Gastroesophageal sphincter (tissue), 4 donors: ENCODE results near the gene ADGRE3. TPM values are rescaled to one million over a fixed set of nuclear protein-coding genes. Genes with fewer than 3 reads are reported as not detected.
"Not testable (repeated sequence)": the region's sequence is repeated elsewhere in the genome, so short reads cannot be mapped to it uniquely, and the experiment has no call there.

Experiments used
- ATAC-seq: fragments of 150-250 bp; one replicate; pipeline ENCODE4 v1.9.1; 2016; ENCODE audit warnings: mild to moderate bottlenecking, moderate library complexity
- H3K27ac ChIP-seq, 4 donors: fragments of 200-600 bp; sonication (generic) in 3 of 4; 1 replicate in 3 of 4; 2 replicates in 1 of 4; pipeline ENCODE4 v1.5.1; 2016 to 2019
- H3K27me3 ChIP-seq: fragments of 200-600 bp; sonication (generic); one replicate; pipeline ENCODE4 v1.5.1; 2019
- H3K36me3 ChIP-seq, 2 donors: fragments of 200-600 bp; sonication (generic); one replicate each; pipeline ENCODE4 v1.5.1; 2019; ENCODE audit warnings: control low read depth in 1 of 2
- H3K4me1 ChIP-seq, 3 donors: fragments of 200-600 bp; sonication (generic); 1 replicate in 2 of 3; 2 replicates in 1 of 3; pipeline ENCODE4 v1.5.1; 2016 to 2019; ENCODE audit warnings: control low read depth in 2 of 3
- H3K4me3 ChIP-seq, 2 donors: fragments of 200-600 bp; sonication (generic); one replicate each; pipeline ENCODE4 v1.5.1; 2019; ENCODE audit warnings: mild to moderate bottlenecking in 1 of 2, moderate library complexity in 1 of 2
- H3K9me3 ChIP-seq, 3 donors: fragments of 200-600 bp; sonication (generic); one replicate each; pipeline ENCODE4 v1.5.1; 2017 to 2019; ENCODE audit warnings: control low read depth in 2 of 3
- CTCF ChIP-seq, 4 experiments: fragments of 200-600 bp in 2 of 4; fragments of 450-650 bp in 2 of 4; sonication (generic) in 1 of 4; IDR thresholded peaks; one replicate each; pipeline ENCODE4 v1.5.1; 2017 to 2019; ENCODE audit warnings: antibody characterized with exemption in 4 of 4, mild to moderate bottlenecking in 2 of 4, moderate library complexity in 2 of 4
- EP300 ChIP-seq: sonication (generic); formaldehyde crosslinking; IDR thresholded peaks from one replicate; pipeline ENCODE4 v1.6.1; 2017; ENCODE audit warnings: antibody characterized with exemption, mild to moderate bottlenecking
- POLR2A ChIP-seq, 2 donors: fragments of 450-650 bp; IDR thresholded peaks; one replicate each; pipeline ENCODE4 v1.6.1; 2017; ENCODE audit warnings: antibody characterized with exemption in 2 of 2, mild to moderate bottlenecking in 2 of 2, moderate library complexity in 1 of 2
- POLR2AphosphoS5 ChIP-seq: sonication (generic); formaldehyde crosslinking; IDR thresholded peaks from one replicate; pipeline ENCODE4 v1.6.1; 2017; ENCODE audit warnings: antibody characterized with exemption
- WGBS, 2 donors: methylation state at CpG; one replicate each; pipeline ENCODE4 v1.1.5; 2018; ENCODE audit warnings: low coverage in 1 of 2; 5-methylcytosine and 5-hydroxymethylcytosine counted together
- total RNA-seq, 4 donors: library from RNA; depleted of rRNA; stranded (reverse); fragments of >200 nt; gene quantifications; one replicate each; pipeline ENCODE4 v1.1.0, GENCODE V29; 2016

The ADGRE3 gene
- total RNA-seq, 4 donors from 2014 or later: not detected

DNA sequence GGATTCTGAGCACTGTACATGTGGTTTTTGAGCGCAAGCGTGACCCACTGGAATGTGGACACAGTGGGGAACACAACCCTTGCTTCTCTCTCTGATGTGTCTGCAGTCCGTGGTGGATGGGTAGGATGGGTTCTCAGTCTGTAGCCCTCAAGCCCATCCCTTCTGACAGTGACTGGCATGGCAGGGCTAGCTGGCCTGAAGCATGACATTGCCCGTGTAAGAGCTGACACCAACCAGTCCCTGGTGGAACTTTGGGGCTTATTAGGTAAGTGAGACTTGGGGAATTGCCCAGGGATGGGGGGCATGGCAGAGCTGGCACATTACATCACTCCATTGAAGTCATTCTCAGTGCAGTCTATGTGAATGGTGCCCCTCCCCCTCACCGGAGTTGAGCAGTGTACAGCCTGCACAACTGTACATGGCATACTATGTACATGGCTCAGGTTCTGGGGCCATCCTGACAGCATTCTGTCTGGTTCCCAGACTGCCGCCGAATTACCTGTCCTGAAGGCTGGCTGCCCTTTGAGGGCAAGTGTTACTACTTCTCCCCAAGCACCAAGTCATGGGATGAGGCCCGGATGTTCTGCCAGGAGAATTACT lies 75.0 kb downstream of the ADGRE3 start:
- H3K36me3 ChIP-seq: no peaks in the 10 kb centered on the region
- no peak for ATAC-seq
- WGBS, 2 donors: 90% methylated on average over 2 of the region's 8 CpGs; no CpG with 5 or more reads in 1 of the 2 donors
- no peak overlapping the region for H3K4me3 ChIP-seq
- TF ChIP-seq CTCF (IDR thresholded peaks at IDR 0.05) (no peak), POLR2A (IDR thresholded peaks at IDR 0.05) (no peak), POLR2AphosphoS5 (no peak), EP300 (no peak)
- H3K4me1 ChIP-seq: no peaks in the 10 kb centered on the region
- peaks cover 0 to 10% (median 0%) of the 10 kb centered on the region in 3 donors for H3K9me3 ChIP-seq
- no peak overlapping the region for H3K27ac ChIP-seq
- peaks cover 6% of the 10 kb centered on the region for H3K27me3 ChIP-seq

DNA sequence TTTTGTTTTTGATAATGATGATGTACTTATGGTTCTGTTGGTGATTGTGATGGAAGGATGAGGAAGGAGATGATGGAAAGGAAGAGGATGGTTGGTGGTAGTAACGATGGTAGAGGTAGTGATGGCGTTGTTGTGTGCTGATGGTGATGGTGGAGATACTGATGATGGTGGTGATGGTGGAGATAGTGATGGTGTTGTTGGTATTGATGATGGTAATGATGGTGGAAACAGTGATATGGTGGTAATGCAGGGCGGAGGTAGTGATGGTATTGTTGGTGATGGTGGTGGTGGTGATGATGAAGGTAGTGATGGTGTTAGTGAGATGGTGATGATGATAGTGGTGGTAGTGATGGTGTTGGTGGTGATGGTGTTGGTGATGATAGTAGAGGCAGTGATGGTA lies 79.1 kb downstream of the ADGRE3 start:
- Histone ChIP-seq H3K27ac (no peak overlapping the region), H3K9me3 (no peaks in the 10 kb centered on the region), H3K4me1 (no peaks in the 10 kb centered on the region), H3K27me3 (peaks cover 19% of the 10 kb centered on the region), H3K4me3 (no peak overlapping the region), H3K36me3 (no peaks in the 10 kb centered on the region)
- WGBS, 2 donors: 85 to 86% methylated on average over 3 of the region's 3 CpGs
- TF ChIP-seq POLR2A (IDR thresholded peaks at IDR 0.05) (no peak), POLR2AphosphoS5 (no peak), CTCF (IDR thresholded peaks at IDR 0.05) (no peak), EP300 (no peak)
- no peak for ATAC-seq

DNA sequence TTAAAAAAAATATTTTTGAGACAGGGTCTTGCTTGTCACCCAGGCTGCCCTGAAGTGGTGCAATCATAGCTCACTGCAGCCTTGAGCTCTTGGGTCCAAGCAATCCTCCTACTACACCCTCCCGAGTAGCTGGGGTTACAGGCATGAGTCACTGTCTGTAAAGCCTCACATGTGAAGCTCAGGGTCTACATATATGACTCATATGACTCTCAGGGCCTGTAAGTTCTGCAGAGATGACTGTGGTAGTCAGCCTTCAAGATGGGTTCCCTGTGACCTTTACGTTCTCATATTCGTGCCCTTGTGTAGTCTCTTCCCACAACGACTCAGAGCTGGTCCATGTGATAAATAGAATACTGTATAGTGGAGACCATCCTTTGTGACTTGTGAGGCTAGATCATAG lies 85.2 kb downstream of the ADGRE3 start:
- not testable (repeated sequence) for ATAC-seq, H3K9me3 ChIP-seq, H3K4me3 ChIP-seq, H3K4me1 ChIP-seq, H3K27ac ChIP-seq, H3K36me3 ChIP-seq
- H3K27me3 ChIP-seq: peaks cover 11% of the 10 kb centered on the region
- WGBS, 2 donors: no CpG with 5 or more reads among the region's 4 CpGs

GRCh38 chr19:14585187-14585586 lies 89.5 kb downstream of the ADGRE3 start:
- ATAC-seq, H3K36me3 ChIP-seq, H3K4me3 ChIP-seq, H3K4me1 ChIP-seq, H3K27me3 ChIP-seq, H3K9me3 ChIP-seq, H3K27ac ChIP-seq: not testable (repeated sequence)
- 40 to 70% methylated on average over 1 to 3 of the region's 3 CpGs for WGBS, 2 donors

GRCh38 chr19:14584372-14584771 lies 90.3 kb downstream of the ADGRE3 start:
- not testable (repeated sequence) for H3K27me3 ChIP-seq, ATAC-seq, H3K4me1 ChIP-seq, H3K36me3 ChIP-seq, H3K4me3 ChIP-seq, H3K9me3 ChIP-seq, H3K27ac ChIP-seq
- WGBS, 2 donors: 92 to 100% methylated on average over 2 of the region's 5 CpGs

GRCh38 chr19:14582894-14583340 lies 91.7 kb downstream of the ADGRE3 start, which contains the start of gene CLEC17A:
CLEC17A (plus strand) TSS chr19:14583084; CDS start chr19:14583161, 77 bp downstream.
- Histone ChIP-seq H3K4me1 (no peaks in the 10 kb centered on the region), H3K9me3 (no peaks in the 10 kb centered on the region), H3K4me3 (no peak within 1 kb of the TSS), H3K36me3 (no peaks in the 10 kb centered on the region), H3K27ac (no peak within 1 kb of the TSS), H3K27me3 (no peaks in the 10 kb centered on the region)
- no peak for ATAC-seq
- WGBS, 2 donors: 40 to 80% methylated on average over 1 to 4 of the region's 6 CpGs
- no peak for TF ChIP-seq POLR2AphosphoS5

- H3K36me3 ChIP-seq: no peaks in the 10 kb centered on the region
- TF ChIP-seq POLR2AphosphoS5 (no peak), CTCF (IDR thresholded peaks at IDR 0.05) (no peak), POLR2A (IDR thresholded peaks at IDR 0.05) (no peak), EP300 (no peak)
- WGBS, 2 donors: 43 to 58% methylated on average over 3 to 6 of the region's 6 CpGs
Observed at GRCh38 chr19:14580623-14581237, 93.9 kb downstream of the ADGRE3 start.

More at GRCh38 chr19:14580623-14581237, 93.9 kb downstream of the ADGRE3 start:
- Histone ChIP-seq H3K27me3 (no peaks in the 10 kb centered on the region), H3K4me1 (no peaks in the 10 kb centered on the region), H3K27ac (no peak overlapping the region), H3K9me3 (no peaks in the 10 kb centered on the region), H3K4me3 (no peak overlapping the region)
- ATAC-seq: no peak
